ENCODE results near the gene COLEC12.

Gene COLEC12

GRCh38 chr18:389658-390357, 110.7 kb downstream of the COLEC12 start:
- H3K36me3 Mint-ChIP-seq, result no peaks in the 10 kb centered on the region
- H3K4me3 Mint-ChIP-seq, result no peak overlapping the region
- no peaks in the 10 kb centered on the region for H3K4me1 Mint-ChIP-seq (ENCODE audit: low read depth)
- H3K9me3 Mint-ChIP-seq (ENCODE audit: low read depth), result no peaks in the 10 kb centered on the region
- peaks cover 6% of the 10 kb centered on the region for H3K27me3 Mint-ChIP-seq
- H3K27ac Mint-ChIP-seq, result no peak overlapping the region

GRCh38 chr18:388200-388599, 112.3 kb downstream of the COLEC12 start:
- no peak overlapping the region for H3K4me3 Mint-ChIP-seq
- no peaks in the 10 kb centered on the region for H3K36me3 Mint-ChIP-seq
- H3K27me3 Mint-ChIP-seq, result peaks cover 6% of the 10 kb centered on the region
- no peaks in the 10 kb centered on the region for H3K4me1 Mint-ChIP-seq (ENCODE audit: low read depth)
- peaks cover 6% of the 10 kb centered on the region for H3K9me3 Mint-ChIP-seq (ENCODE audit: low read depth)
- no peak overlapping the region for H3K27ac Mint-ChIP-seq

- H3K27ac Mint-ChIP-seq, result no peak overlapping the region
- H3K4me1 Mint-ChIP-seq (ENCODE audit: low read depth), result no peaks in the 10 kb centered on the region
- no peaks in the 10 kb centered on the region for H3K36me3 Mint-ChIP-seq
- peaks cover 7% of the 10 kb centered on the region for H3K9me3 Mint-ChIP-seq (ENCODE audit: low read depth)
- peaks cover 6% of the 10 kb centered on the region for H3K27me3 Mint-ChIP-seq
- no peak overlapping the region for H3K4me3 Mint-ChIP-seq
Observed at GRCh38 chr18:386994-387393, 113.5 kb downstream of the COLEC12 start.

GRCh38 chr18:384897-385296, 115.6 kb downstream of the COLEC12 start:
- no peak overlapping the region for H3K4me3 Mint-ChIP-seq
- H3K9me3 Mint-ChIP-seq (ENCODE audit: low read depth), result peaks cover 7% of the 10 kb centered on the region
- no peaks in the 10 kb centered on the region for H3K36me3 Mint-ChIP-seq
- H3K27ac Mint-ChIP-seq, result no peak overlapping the region
- H3K4me1 Mint-ChIP-seq (ENCODE audit: low read depth), result no peaks in the 10 kb centered on the region
- peaks cover 9% of the 10 kb centered on the region for H3K27me3 Mint-ChIP-seq

GRCh38 chr18:383135-383534, 117.4 kb downstream of the COLEC12 start:
- no peak overlapping the region for H3K27ac Mint-ChIP-seq
- peaks cover 8% of the 10 kb centered on the region for H3K27me3 Mint-ChIP-seq
- no peak overlapping the region for H3K4me3 Mint-ChIP-seq
- H3K9me3 Mint-ChIP-seq (ENCODE audit: low read depth), result peaks cover 7% of the 10 kb centered on the region
- H3K4me1 Mint-ChIP-seq (ENCODE audit: low read depth), result peaks cover 5% of the 10 kb centered on the region
- H3K36me3 Mint-ChIP-seq, result no peaks in the 10 kb centered on the region

GRCh38 chr18:382423-382984, 118.0 kb downstream of the COLEC12 start:
- Mint-ChIP-seq H3K9me3 (ENCODE audit: low read depth) (peaks cover 7% of the 10 kb centered on the region), H3K4me3 (no peak overlapping the region), H3K27me3 (peaks cover 8% of the 10 kb centered on the region), H3K27ac (no peak overlapping the region), H3K4me1 (ENCODE audit: low read depth) (peaks cover 5% of the 10 kb centered on the region), H3K36me3 (no peaks in the 10 kb centered on the region)

GRCh38 chr18:379681-380330, 120.7 kb downstream of the COLEC12 start:
- Mint-ChIP-seq H3K4me3 (no peak overlapping the region), H3K27ac (peak overlapping the region; percentile 64), H3K9me3 (ENCODE audit: low read depth) (peaks cover 7% of the 10 kb centered on the region), H3K27me3 (peaks cover 6% of the 10 kb centered on the region), H3K4me1 (ENCODE audit: low read depth) (peaks cover 5% of the 10 kb centered on the region), H3K36me3 (no peaks in the 10 kb centered on the region)

GRCh38 chr18:378079-378478, 122.4 kb downstream of the COLEC12 start:
- peaks cover 5% of the 10 kb centered on the region for H3K4me1 Mint-ChIP-seq (ENCODE audit: low read depth)
- peaks cover 6% of the 10 kb centered on the region for H3K27me3 Mint-ChIP-seq
- no peak overlapping the region for H3K4me3 Mint-ChIP-seq
- H3K9me3 Mint-ChIP-seq (ENCODE audit: low read depth), result peaks cover under 1% of the 10 kb centered on the region
- no peak overlapping the region for H3K27ac Mint-ChIP-seq
- H3K36me3 Mint-ChIP-seq, result no peaks in the 10 kb centered on the region

- Mint-ChIP-seq H3K4me1 (ENCODE audit: low read depth) (peaks cover 5% of the 10 kb centered on the region), H3K4me3 (no peak overlapping the region), H3K27ac (no peak overlapping the region), H3K36me3 (no peaks in the 10 kb centered on the region), H3K27me3 (peaks cover 6% of the 10 kb centered on the region), H3K9me3 (ENCODE audit: low read depth) (no peaks in the 10 kb centered on the region)
Observed at GRCh38 chr18:377088-377487, 123.4 kb downstream of the COLEC12 start.

GRCh38 chr18:376311-376710, 124.2 kb downstream of the COLEC12 start:
- H3K9me3 Mint-ChIP-seq (ENCODE audit: low read depth), result no peaks in the 10 kb centered on the region
- peaks cover 6% of the 10 kb centered on the region for H3K27me3 Mint-ChIP-seq
- peaks cover 5% of the 10 kb centered on the region for H3K4me1 Mint-ChIP-seq (ENCODE audit: low read depth)
- H3K4me3 Mint-ChIP-seq, result no peak overlapping the region
- H3K36me3 Mint-ChIP-seq, result no peaks in the 10 kb centered on the region
- no peak overlapping the region for H3K27ac Mint-ChIP-seq

- Mint-ChIP-seq H3K4me1 (ENCODE audit: low read depth) (peaks cover 5% of the 10 kb centered on the region), H3K4me3 (no peak overlapping the region), H3K27me3 (peaks cover 2% of the 10 kb centered on the region), H3K36me3 (no peaks in the 10 kb centered on the region), H3K9me3 (ENCODE audit: low read depth) (no peaks in the 10 kb centered on the region), H3K27ac (no peak overlapping the region)
Observed at GRCh38 chr18:374721-375168, 125.8 kb downstream of the COLEC12 start.

- Mint-ChIP-seq H3K36me3 (no peaks in the 10 kb centered on the region), H3K27ac (no peak overlapping the region), H3K4me1 (ENCODE audit: low read depth) (no peaks in the 10 kb centered on the region), H3K4me3 (no peak overlapping the region), H3K27me3 (no peaks in the 10 kb centered on the region), H3K9me3 (ENCODE audit: low read depth) (no peaks in the 10 kb centered on the region)
Observed at GRCh38 chr18:373780-374179, 126.7 kb downstream of the COLEC12 start.

GRCh38 chr18:371609-371982, 128.9 kb downstream of the COLEC12 start:
- Mint-ChIP-seq H3K36me3 (no peaks in the 10 kb centered on the region), H3K4me1 (ENCODE audit: low read depth) (no peaks in the 10 kb centered on the region), H3K9me3 (ENCODE audit: low read depth) (no peaks in the 10 kb centered on the region), H3K27me3 (no peaks in the 10 kb centered on the region), H3K27ac (no peak overlapping the region), H3K4me3 (no peak overlapping the region)

- Mint-ChIP-seq H3K4me3 (no peak overlapping the region), H3K4me1 (ENCODE audit: low read depth) (no peaks in the 10 kb centered on the region), H3K36me3 (no peaks in the 10 kb centered on the region), H3K9me3 (ENCODE audit: low read depth) (no peaks in the 10 kb centered on the region), H3K27me3 (no peaks in the 10 kb centered on the region), H3K27ac (no peak overlapping the region)
Observed at GRCh38 chr18:370751-371608, 129.5 kb downstream of the COLEC12 start.
